NB4 (cell line): Measurements from ENCODE around the gene CLOCK.

Experiments
- MAX ChIP-seq: IDR thresholded peaks from 2 replicates; pipeline ENCODE4 v1.6.1; 2011; ENCODE audit warnings: low read depth, low read length
- TF ChIP-seq, protein P1 (sequence below): IDR thresholded peaks from one replicate; pipeline ENCODE4 v1.5.1; 2012; ENCODE audit warnings: low read depth, low read length

- TF ChIP-seq, protein P1, sequence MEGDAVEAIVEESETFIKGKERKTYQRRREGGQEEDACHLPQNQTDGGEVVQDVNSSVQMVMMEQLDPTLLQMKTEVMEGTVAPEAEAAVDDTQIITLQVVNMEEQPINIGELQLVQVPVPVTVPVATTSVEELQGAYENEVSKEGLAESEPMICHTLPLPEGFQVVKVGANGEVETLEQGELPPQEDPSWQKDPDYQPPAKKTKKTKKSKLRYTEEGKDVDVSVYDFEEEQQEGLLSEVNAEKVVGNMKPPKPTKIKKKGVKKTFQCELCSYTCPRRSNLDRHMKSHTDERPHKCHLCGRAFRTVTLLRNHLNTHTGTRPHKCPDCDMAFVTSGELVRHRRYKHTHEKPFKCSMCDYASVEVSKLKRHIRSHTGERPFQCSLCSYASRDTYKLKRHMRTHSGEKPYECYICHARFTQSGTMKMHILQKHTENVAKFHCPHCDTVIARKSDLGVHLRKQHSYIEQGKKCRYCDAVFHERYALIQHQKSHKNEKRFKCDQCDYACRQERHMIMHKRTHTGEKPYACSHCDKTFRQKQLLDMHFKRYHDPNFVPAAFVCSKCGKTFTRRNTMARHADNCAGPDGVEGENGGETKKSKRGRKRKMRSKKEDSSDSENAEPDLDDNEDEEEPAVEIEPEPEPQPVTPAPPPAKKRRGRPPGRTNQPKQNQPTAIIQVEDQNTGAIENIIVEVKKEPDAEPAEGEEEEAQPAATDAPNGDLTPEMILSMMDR: no peak
- no peak for TF ChIP-seq MAX
These were observed 88.1 kb downstream of the CLOCK start for GRCh38 chr4:55458611-55459010.
